AG08396 (cell line): ENCODE measurements around the gene FNDC11.
A peak's percentile ranks its signal among the peaks of the same experiment; 100 is the strongest.

Experiments used
- DNase-seq: peaks from one replicate; pipeline ENCODE4 v3.0.0; 2012; ENCODE audit warnings: low spot score, mixed read lengths

The FNDC11 gene

DNA sequence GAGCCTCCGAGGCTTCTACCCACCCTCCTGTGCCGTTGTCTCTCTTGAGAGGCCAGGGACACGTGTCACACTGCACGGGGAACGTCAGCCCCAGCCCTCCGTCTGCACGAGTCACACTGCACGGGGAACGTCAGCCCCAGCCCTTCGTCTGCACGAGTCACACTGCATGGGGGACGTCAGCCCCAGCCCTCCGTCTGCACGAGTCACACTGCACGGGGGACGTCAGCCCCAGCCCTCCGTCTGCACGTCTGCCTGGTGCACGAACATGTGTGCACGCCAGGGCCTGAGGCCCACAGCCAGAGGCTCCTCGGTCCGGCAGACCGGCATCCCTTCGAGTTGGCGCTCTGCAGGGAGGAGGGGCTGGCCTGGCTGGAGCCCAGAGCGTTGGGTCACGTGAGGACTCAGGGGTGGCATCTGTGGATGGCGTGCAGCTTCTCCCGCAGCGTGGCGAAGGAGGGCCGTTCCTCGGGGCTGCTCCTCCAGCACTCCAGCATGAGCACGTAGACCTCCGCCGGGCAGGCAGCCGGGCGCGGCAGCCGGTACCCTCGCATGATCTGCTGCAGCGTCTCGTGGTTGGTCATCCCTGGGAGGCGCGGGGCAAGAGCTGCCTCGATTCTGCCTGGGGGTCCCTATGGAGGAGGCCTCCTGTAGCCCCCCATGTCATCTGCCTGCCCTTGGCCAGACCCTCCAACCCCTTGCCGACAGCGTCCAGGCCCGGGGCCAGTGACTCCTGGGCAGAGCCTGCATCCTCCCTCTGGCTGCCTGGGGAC is 13.4 kb upstream of the FNDC11 start:
- peak; percentile 68 for DNase-seq

- no peak for DNase-seq
Measured at GRCh38 chr20:63541371-63541770, 12.6 kb upstream of the FNDC11 start.

DNA sequence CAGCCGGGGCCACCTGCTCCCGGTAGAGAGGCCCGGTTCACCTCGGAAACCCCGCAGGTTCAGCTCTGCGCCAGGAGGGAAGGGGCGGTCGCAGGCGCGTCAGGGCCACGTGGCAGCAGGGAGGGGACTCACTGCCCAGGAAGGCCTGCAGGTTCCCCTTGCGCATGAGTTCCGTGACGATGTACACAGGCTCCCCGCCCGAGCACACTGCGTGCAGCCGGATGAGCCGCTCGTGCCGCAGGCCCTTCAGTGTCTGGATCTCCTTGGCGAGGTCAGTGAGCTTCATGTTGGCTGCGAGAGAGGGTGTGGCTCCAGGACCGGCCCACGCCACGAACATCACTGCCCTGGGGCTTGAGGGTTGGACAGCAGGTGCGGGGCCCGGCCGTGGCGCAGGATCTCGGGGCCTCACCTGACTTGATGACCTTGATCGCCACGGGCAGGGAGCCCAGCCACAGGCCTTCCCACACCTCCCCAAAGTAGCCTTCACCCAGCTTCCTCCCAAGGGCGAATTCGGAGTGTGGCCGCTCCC is 11.9 kb upstream of the FNDC11 start:
- no peak for DNase-seq

GRCh38 chr20:63542696-63543095 is 11.3 kb upstream of the FNDC11 start:
- no peak for DNase-seq

DNA sequence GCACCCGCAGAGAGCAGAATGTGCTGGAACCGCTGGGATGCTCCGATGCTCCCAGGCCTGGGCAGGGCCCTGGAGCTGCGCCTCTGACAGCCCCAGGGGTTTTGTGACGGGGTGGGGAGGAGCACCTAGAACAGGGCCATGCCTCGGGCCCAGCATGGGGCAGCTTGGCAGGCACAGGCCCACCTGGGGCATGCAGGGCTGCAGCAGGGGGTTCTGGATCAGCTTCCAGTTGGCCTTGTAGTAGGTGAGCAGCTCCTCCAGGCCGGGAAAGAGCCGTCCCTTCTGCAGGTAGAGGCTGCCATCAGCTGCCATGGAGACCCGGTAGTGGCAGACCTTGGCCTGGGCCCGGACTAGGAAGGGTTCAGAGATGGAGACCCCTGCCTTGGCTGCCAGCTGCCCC is 10.8 kb upstream of the FNDC11 start:
- no peak for DNase-seq

GRCh38 chr20:63543733-63544132 is 10.2 kb upstream of the FNDC11 start:
- no peak for DNase-seq

DNA sequence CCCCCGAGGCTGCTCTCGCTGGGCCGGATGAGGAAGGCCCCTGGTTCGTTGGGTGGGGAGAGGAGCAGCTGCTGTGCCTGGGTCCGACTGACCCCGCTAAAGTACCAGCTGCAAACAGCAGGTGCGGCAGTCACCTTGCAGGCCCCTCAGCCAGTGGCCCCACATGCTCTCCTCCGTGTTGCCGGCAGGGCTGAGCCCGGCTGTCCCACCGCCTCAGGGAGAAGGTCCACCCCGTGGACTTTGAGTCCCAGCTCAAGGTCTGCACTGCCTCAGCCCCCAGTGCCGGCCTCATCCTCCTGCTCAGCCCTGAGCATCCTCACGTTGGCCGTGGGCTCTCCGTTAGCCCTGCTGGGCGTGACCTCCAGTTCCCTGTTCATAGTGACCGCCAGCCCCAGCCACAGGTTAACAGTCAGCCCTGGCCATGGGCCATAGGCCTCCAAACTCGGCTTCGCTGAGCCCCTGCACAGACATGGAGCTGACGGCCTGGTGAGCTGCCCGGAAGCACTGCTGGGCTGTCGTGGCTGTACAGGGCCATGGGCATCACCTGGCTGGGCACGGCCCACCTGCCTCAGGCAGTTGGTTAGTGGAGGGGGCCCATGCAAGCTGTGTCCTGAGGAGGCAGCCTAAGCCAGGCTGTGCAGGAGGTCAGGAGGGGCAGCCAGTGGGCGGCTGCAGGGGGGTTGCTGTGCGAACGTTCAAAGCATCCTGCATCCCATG is 9.6 kb upstream of the FNDC11 start:
- no peak for DNase-seq

DNA sequence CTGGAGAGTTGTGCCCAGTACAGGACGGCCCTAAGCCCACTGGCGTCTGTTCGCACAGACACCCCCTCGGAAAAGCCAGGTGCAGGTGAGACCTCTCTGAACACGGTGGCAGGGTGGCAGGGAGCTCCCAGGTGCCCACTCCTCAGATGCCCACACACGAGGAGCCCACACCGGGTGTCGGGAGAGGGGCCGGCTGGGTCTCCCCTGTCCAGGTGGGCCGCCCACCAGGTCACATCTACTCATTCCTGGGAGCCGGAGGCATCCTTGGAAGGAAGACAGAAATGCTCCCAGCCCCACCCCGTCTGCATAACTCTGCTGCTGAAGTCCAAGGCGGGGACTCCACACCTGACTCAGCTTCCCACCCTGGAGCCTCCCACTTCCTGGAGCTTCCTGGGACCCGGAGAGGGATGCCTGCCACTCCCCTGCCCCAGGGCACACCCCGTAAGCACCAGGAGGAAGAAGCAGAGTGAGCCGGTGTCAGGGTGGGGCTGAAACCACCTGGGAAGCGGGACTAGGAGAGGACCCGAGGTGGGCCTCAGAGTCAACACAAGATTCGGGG is 8.9 kb upstream of the FNDC11 start:
- no peak for DNase-seq

DNA sequence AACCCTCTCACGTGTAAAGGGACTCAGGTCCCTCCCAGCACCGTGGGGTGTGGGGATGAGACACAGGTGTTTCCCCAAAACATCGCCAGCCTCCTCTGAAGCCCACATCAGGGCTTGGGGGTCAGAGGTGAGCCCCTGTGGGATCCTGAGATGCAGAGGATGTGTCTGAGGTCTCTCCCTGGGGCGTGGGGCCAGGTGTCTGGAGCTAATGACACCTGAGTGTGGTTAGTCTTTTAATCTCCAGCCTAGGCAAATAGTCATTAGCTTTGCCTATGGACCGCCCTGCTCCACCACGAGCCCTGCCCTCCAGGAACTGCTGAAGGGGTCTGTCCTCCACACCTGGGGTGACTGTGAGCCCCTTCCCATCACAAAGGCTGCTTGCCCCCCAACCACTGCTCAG is 8.1 kb upstream of the FNDC11 start:
- no peak for DNase-seq

- DNase-seq = no peak
Measured at GRCh38 chr20:63546256-63546955, 7.6 kb upstream of the FNDC11 start.

GRCh38 chr20:63546956-63547724 is 6.8 kb upstream of the FNDC11 start:
- no peak for DNase-seq

DNA sequence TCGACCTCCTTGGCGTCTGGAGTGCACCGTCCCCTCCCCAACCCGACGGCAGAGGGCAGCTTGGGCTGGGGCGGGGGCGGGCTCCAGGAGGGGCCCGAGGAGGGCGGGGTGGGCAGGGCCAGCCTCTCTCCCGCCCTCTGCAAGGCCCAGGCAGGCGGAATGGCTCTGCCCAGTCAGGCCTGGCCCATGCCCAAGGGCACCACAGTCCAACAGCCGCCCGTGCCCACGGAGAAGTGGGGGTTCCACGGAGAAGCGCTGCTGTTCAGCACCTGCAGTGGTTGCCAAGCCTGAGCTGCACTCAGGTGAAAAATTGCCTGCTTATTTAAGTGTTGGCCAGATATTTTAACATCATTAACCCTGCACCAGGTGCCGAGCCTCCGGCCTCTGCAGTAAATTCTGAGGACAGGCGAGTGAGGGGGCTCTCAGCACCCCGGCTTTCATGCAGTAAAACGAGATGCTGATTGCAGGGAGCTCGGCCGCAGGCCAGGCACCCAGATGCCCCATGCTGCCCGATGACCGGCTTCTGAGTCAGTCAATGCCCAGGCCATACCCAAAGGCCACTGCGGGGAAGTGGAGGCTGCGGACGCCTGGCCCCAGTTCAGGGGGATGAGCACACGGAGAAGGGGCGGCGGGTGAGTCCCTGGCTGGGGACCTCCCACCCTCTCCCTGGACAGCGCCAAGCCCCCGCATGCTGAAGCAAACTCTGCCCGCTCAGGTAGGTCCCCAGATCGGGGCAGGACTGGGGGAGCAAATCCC is 6.1 kb upstream of the FNDC11 start, which contains the start of gene SRMS:
Gene SRMS, minus strand, starts transcription at position 25 of the 756 bp plus-strand sequence. CDS start 286 bp downstream, outside the sequence.
- DNase-seq = no peak

GRCh38 chr20:63548542-63548941 is 5.4 kb upstream of the FNDC11 start:
- no peak for DNase-seq

GRCh38 chr20:63549019-63549418 is 4.9 kb upstream of the FNDC11 start:
- DNase-seq = no peak

DNA sequence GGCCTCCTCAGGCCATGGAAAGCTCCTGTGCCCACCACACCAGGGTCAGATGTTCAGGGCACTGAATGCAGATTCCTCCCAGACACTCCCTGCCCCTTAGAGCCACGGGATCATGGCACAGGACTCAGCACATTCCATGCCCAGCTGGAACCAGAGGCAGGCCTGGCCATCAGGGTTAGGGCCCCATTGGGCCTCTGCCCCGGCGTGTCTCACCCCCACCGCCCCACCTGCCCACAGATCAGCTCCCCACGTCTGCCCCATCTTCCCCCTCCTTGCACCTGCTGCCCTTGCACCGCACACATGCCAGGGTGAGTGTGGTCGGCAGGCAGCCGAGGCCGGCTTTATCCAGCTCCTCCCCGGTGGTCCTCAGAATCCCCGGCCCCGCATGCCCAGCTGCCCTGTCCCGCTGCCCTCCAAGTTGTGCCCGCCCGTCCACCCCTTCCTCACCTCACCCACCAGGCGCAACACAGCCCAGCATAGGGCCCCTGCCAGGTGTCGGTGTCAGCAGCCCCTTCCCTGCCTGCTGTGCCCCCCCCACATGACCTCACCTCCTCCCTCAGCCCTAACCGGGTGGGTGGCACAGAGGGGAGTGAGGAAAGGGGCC is 4.2 kb upstream of the FNDC11 start:
- DNase-seq = no peak

GRCh38 chr20:63551068-63551467 is 2.9 kb upstream of the FNDC11 start:
- no peak for DNase-seq

DNA sequence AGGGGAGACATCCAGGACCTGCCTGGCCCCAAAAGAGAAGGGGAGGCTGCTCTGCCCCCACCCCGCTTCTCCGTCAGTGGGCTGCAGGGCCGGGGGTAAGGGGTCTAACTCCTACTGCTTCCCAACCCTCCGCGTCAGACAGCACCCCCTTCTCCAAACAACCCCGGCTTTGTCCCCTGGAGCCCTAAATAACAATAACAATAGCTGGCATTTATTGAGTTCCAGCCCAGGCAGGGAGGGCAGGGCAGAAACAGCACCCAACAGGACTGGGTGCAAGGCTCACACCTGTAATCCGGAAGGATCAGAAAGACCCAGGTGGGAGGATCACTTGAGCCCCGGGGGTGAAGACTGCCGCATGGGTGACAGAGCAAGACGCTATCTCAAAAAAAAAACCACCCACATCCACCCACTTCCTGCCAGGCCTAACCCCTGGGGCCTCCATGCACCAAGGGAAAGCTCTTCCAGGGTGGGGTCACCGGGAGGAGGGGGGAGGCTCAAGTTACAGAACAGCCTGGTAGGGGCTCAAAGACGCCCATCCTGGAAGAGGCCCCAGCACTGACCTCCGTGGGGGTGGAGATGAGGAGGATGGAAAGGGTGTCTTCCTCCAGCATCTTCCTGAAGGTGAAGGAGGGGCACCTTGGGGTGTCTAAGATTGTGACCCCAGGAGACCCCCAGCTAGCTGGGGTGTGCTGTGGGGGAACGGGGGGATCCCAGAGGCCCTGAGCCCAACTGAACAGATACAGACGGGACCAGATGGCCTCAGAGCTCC is 1.3 kb upstream of the FNDC11 start:
- DNase-seq = no peak

- peak; percentile 95 for DNase-seq
Measured at GRCh38 chr20:63553251-63553932, 567 bp upstream of the FNDC11 start.
